Endometrial microvascular endothelial cells (primary cell): ENCODE data around the gene NFIA. TPM values are rescaled to one million over a fixed set of nuclear protein-coding genes. Genes with fewer than 3 reads are reported as not detected.
"Not testable (repeated sequence)": the region's sequence is repeated elsewhere in the genome, so short reads cannot be mapped to it uniquely, and the experiment has no call there.

Source experiments
- in situ Hi-C: cut with HindIII; loops from 2 replicates; pipeline ENCODE4 v1.10.0; 2017; ENCODE audit warnings: low sequenced_read_pairs, low pct_unique_long_range_greater_than_20kb; ENCODE audit errors: inconsistent ontology term
- total RNA-seq: library from RNA; depleted of rRNA; stranded (reverse); fragments of >200 nt; gene quantifications from one replicate; pipeline ENCODE4 v1.2.3, GENCODE V29; 2015; ENCODE audit errors: inconsistent ontology term

NFIA gene
- total RNA-seq, 1 donor from 2014 or later = 17.4 TPM

DNA sequence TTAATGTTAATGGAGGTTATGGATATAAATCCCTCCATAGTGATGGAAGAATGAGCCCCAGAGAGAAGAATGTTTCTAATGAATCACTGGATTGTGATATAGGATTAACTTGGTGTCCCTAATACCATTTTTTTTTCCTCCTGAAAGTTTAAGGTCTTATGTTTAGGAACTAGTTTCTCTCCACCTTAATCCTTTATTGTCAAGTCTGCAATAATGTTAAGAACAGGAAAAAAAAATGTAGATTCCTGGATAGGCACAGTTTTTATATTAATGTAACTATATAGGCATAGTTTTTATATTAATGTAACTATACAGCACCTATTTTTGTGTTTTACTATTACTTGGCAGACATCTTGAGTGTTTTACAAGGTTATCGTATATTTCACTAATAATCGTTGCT is 34.9 kb downstream of the NFIA start:
- in situ Hi-C loops = no loop called here

DNA sequence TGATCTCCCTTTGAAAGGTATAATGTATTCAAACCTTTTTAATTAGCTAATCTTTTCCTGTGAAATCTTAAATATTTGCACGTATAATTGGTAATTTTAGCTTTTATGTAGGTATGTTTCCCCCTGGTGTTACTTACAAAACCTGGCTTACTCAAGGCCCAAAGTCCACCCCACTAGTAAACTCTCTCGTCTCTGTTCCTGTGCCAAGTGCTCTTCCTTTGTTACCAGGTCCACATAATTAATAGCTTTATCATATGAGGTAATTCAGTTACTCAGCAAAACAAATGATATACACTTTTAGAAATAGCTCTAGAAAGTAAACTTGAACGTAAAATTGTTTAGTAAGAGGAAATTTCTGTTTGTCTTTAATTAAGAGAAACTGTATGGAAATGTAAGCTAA is 36.7 kb downstream of the NFIA start:
- in situ Hi-C loops = no loop called here

DNA sequence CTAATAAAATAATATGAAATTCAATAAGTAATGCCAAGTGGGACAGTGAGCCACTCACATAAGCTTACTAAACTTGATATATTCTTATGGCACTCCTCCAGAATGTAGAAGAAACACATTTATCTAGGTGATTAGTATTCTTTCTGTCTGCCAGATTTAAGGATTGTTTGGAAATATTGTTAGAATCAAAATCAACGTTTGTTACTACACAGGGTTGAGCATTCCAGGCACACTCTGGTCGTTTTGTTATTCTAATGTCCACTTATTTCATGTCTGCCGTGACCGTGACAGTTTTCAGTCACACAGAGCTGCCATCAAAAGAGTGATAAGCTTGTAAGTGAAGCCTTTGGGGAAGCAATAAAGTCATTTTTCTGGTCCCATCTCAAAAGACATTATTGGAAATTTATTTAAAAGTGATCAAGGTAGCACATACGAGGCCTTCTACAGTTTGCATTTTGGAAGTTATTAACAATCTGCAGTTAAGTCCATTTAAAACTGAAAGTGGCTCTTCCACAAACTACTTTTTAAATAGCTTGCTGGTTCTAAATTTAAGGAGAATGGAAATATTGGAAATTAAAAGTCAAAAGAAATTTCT is 38.0 kb downstream of the NFIA start:
- in situ Hi-C loops = no loop called here

GRCh38 chr1:61120998-61121397 is 38.6 kb downstream of the NFIA start:
- in situ Hi-C loops = no loop called here

- in situ Hi-C loops = no loop called here
Observed at GRCh38 chr1:61121631-61122030, 39.3 kb downstream of the NFIA start.

- in situ Hi-C loops = no loop called here
Observed at GRCh38 chr1:61122389-61122788, 40.0 kb downstream of the NFIA start.

- in situ Hi-C loops = no loop called here
Observed at GRCh38 chr1:61123326-61123725, 41.0 kb downstream of the NFIA start.

GRCh38 chr1:61124078-61124477 is 41.7 kb downstream of the NFIA start:
- in situ Hi-C loops = no loop called here

GRCh38 chr1:61124696-61125095 is 42.3 kb downstream of the NFIA start:
- in situ Hi-C loops = no loop called here

DNA sequence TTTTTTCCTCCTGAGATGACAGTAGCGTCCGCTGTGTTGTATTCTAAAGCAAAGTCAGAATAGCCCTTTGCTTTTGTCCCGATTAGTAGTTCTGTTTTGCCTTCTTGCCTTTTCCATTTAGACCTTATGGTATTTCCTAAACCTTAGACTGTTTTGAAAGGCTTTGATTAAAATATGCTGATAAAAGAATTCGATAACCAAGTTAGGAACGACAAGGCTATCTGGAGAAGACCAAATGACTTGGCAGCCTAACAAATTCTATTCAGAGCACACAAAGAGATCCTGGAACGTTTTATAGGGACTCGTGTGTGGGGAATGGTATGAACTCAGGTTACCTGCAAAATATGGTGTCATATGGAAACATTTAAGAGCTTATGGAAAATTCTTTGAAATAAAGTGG is 42.9 kb downstream of the NFIA start:
- in situ Hi-C loops = no loop called here

GRCh38 chr1:61125895-61126294 is 43.5 kb downstream of the NFIA start:
- in situ Hi-C loops = no loop called here

DNA sequence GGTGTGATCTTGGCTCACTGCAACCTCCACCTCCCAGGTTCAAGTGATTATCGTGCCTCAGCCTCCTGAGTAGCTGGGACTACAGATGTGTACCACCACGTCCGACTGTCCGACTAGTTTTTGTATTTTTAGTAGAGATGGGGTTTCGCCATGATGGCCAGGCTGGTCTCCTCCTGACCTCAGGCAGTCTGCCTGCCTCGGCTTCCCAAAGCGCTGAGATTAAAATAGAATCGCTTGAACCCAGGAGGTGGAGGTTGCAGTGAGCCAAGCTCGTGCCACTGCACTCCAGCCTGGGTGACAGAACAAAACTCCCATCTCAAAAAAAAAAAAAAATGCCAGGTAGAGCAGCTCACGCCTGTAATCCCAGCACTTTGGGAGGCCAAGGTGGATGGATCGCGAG is 44.5 kb downstream of the NFIA start:
- in situ Hi-C loops = not testable (repeated sequence)

- in situ Hi-C loops = no loop called here
Observed at GRCh38 chr1:61130338-61131000, 48.1 kb downstream of the NFIA start.

DNA sequence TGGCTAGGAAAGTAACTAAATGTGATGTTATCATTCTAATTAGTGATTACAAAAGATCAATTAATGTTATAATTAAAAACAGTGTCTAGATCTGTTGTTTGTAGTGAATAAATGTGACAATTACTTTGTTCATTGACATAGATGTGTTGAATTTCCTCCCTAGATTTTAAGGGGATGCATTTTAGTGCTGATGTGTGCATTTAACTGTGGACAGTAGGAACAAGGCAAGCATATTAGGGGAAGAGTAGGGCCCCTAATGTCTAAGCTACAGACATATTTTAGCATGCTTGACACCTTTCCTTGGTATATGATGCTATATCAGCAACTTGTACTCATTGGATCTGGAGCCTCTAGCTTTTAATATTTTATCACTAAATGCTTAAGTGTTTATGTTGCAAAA is 48.9 kb downstream of the NFIA start:
- in situ Hi-C loops = no loop called here

DNA sequence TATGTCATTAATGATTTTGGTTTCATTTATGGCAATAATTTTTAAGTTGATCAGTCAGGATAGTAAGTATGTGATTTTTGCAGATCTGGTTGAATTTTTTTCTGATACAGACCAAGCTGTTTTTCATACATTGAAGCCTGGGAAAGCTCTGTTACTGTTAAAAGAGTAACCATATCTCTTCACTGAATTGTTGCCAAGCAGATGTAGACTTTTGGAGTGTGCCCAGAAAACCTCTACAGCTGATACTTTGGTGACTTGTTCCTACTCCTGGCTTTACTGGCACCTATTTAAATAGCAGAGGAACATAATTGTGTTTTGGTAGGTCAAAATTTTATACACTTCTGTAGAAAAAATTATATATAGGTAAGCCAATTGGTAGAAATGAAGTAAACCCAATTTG is 49.4 kb downstream of the NFIA start:
- in situ Hi-C loops = no loop called here

DNA sequence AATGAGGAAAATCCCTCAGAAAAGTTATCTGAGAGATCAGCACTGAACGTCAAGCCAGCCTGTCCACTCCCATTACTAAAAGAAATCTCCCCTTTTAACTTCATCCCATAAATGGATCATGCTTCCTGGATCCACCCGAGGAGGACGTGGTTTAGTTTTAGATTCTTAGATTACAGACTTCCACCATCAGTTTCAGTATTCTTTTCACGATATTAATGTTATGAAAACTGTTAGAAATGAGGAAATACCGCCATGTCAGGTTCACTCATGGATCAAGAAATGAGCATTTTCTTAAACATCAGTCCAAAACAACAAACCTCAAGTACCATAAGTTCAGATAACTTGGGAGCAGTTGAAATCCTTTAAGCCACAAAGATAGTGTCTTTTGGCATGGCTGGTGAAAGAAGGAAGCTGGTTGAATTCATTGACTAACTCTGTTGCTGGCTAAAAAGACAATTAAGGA is 49.8 kb downstream of the NFIA start:
- in situ Hi-C loops = no loop called here

- in situ Hi-C loops = no loop called here
Observed at GRCh38 chr1:61132645-61133334, 50.4 kb downstream of the NFIA start.

DNA sequence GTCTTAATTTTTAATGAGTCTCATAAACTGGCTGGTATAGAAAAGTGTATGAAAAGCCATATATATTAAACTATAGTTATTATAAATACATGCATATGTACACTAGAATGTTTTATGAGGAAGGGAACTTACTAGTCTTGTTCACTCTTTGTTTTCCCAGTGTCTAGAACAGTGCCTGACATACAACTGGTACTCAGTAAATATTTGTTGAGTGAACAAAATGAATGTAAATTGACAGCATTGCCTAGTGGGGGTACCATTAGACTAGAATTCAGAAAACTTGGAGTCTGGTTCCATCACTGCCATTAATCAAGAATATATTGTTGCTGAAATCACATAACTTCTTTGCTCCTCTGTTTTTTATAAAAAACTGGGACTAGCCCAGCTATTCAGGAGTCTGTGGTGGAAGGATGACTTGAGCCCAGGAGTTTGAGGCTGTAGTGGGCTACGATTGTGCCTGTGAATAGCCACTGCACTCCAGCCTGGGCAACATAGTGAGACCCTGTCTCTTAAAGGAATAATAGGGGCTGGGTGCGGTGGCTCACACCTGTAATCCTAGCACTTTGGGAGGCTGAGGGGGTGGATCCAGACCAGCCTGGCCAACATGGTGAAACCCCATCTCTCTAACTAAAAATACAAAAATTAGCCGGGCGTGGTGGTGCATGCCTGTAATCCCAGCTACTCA is 51.1 kb downstream of the NFIA start:
- in situ Hi-C loops = no loop called here

DNA sequence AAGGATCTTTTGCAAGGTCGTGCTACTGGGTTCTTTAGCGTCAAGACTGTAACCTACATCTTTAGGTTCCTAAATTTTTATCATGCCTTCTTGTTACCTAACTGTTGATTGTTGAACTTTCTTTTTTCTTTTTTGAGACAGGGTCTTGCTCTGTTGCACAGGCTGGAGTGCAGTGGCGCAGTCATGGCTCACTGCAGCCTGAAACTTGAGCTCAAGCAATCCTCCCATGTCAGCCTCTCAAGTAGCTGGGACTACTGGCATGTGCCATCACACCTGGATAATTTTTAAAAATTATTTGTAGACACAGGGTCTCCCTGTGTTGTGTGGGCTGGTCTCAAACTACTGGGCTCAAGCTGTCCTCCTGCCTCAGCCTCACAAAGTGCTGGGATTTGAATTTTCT is 52.9 kb downstream of the NFIA start:
- in situ Hi-C loops = no loop called here

- in situ Hi-C loops = no loop called here
Observed at GRCh38 chr1:61138305-61138704, 55.9 kb downstream of the NFIA start.
